ENCODE measurements around the gene TLR5. TPM values are rescaled to one million over a fixed set of nuclear protein-coding genes. Genes with fewer than 3 reads are reported as not detected.

The TLR5 gene
- total and polyA plus RNA-seq, 2 of the 4 experiments (the other 2 are of a cell fraction): 0.09 to 0.18 TPM

- Histone ChIP-seq H3K4ac (ENCODE audit: low read depth, low read length) (no peak overlapping the region), H3K4me1 (ENCODE audit: control insufficient read depth, insufficient read depth, low read length) (no peaks in the 10 kb centered on the region), H3K9me3 (ENCODE audit: control insufficient read depth, insufficient read depth, low read length) (no peaks in the 10 kb centered on the region), H2AK5ac (ENCODE audit: low read depth, low read length) (no peak overlapping the region), H3K9me1 (ENCODE audit: insufficient read depth, low read length) (no peaks in the 10 kb centered on the region), H3K18ac (ENCODE audit: low read depth, low read length) (no peak overlapping the region), H3K79me1 (ENCODE audit: low read depth in 1 of 2, low read length in 2 of 2) (no peaks in the 10 kb centered on the region), H2AK9ac (replicated peaks; ENCODE audit: low read depth, low read length, poor library complexity) (no peak overlapping the region), H3K23ac (ENCODE audit: low read depth, low read length) (no peak overlapping the region), H2AFZ (replicated peaks; ENCODE audit: low read length, poor library complexity) (no peak overlapping the region), H3K27ac (ENCODE audit: insufficient read depth, low read length) (no peak overlapping the region), H2BK5ac (ENCODE audit: low read depth, low read length, poor library complexity, severe bottlenecking) (no peak overlapping the region), H4K5ac (ENCODE audit: low read depth, low read length) (no peak overlapping the region), H2BK120ac (ENCODE audit: low read depth, low read length) (no peak overlapping the region), H3K4me2 (ENCODE audit: low read depth, low read length) (no peak overlapping the region), H3K4me3 (ENCODE audit: insufficient read depth, low read depth, low read length) (no peak overlapping the region), H3K9ac (ENCODE audit: low read depth, low read length) (no peak overlapping the region), H4K20me1 (ENCODE audit: insufficient read depth, low read length) (no peaks in the 10 kb centered on the region), H3K14ac (replicated peaks; ENCODE audit: low read depth, low read length) (no peak overlapping the region), H4K91ac (ENCODE audit: insufficient read depth, low read depth, low read length) (no peak overlapping the region), H2BK15ac (ENCODE audit: low read depth, low read length) (no peak overlapping the region), H3K27me3 (ENCODE audit: control insufficient read depth, insufficient read depth, low read length) (peaks cover 7% of the 10 kb centered on the region), H4K8ac (ENCODE audit: low read depth in 2 of 2, low read length in 2 of 2) (no peak overlapping the region), H3K36me3 (ENCODE audit: control insufficient read depth, insufficient read depth, low read length) (no peaks in the 10 kb centered on the region), H3K56ac (ENCODE audit: extremely low read depth, insufficient read depth, low read length) (no peak overlapping the region), H2BK20ac (ENCODE audit: low read depth, low read length) (no peak overlapping the region)
- BruUV-seq (replicated peaks): no TSS peak
- ChIA-PET POLR2A (ENCODE audit: unreplicated experiment) (no interaction called here), CTCF (no interaction called here)
- intact Hi-C loops (cut with micrococcal nuclease) (no loop called here), dilution Hi-C loops (cut with HindIII; ENCODE audit: low sequenced_read_pairs, unreplicated experiment) (no loop called here), in situ Hi-C loops (cut with MboI; ENCODE audit: low sequenced_read_pairs) (no loop called here)
- ATAC-seq (ENCODE audit: low read depth) (no peak), DNase-seq (no peak)
- WGBS, 2 experiments (ENCODE audit: extremely low coverage in 2 of 2, insufficient read length in 1 of 2): 92% methylated on average over 2 of the region's 4 CpGs; no CpG with 5 or more reads in 1 of the 2 experiments
- no peak for TF ChIP-seq RAD21 (IDR thresholded peaks at IDR 0.05; ENCODE audit: low read length)
- TF ChIP-seq CEBPB (IDR thresholded peaks at IDR 0.05; ENCODE audit: low read depth, low read length): no peak
- no peak for TF ChIP-seq USF2 (IDR thresholded peaks at IDR 0.05; ENCODE audit: low read depth, low read length)
- TF ChIP-seq BHLHE40 (IDR thresholded peaks at IDR 0.05; ENCODE audit: low read depth, low read length): no peak
- TF ChIP-seq RFX5 (IDR thresholded peaks at IDR 0.05; ENCODE audit: low read depth, low read length): no peak
- TF ChIP-seq MXI1 (IDR thresholded peaks at IDR 0.05; ENCODE audit: borderline replicate concordance, low read depth, low read length): no peak
- no peak for TF ChIP-seq FOS (IDR thresholded peaks at IDR 0.05; ENCODE audit: low read depth, low read length)
- TF ChIP-seq ELK1 (IDR thresholded peaks at IDR 0.05; ENCODE audit: borderline replicate concordance, low read depth, low read length): no peak
- TF ChIP-seq NFE2L2 (IDR thresholded peaks at IDR 0.05; ENCODE audit: low read depth, low read length): no peak
- TF ChIP-seq SMC3 (IDR thresholded peaks at IDR 0.05; ENCODE audit: low read depth, low read length): no peak
- no peak for TF ChIP-seq CTCF (conservative IDR thresholded peaks at IDR 0.05; ENCODE audit: low read depth, low read length)
- TF ChIP-seq POLR2A (IDR thresholded peaks at IDR 0.05; ENCODE audit: low read depth, low read length): no peak
- no peak for TF ChIP-seq MAFK (IDR thresholded peaks at IDR 0.05; ENCODE audit: low read depth, low read length)
- no peak for TF ChIP-seq MAZ (IDR thresholded peaks at IDR 0.05; ENCODE audit: borderline replicate concordance, low read depth, low read length)
- TF ChIP-seq RCOR1 (IDR thresholded peaks at IDR 0.05; ENCODE audit: insufficient replicate concordance, low read length): no peak
- no peak for TF ChIP-seq CHD1 (IDR thresholded peaks at IDR 0.05; ENCODE audit: low read depth, low read length)
These were observed 46.5 kb upstream of the TLR5 start for GRCh38 chr1:223189525-223189902.
